WTC11 (cell line): ENCODE results near the gene PXYLP1. TPM values are rescaled to one million over a fixed set of nuclear protein-coding genes. Genes with fewer than 3 reads are reported as not detected.

Source experiments
- ATAC-seq: fragments of 200-7000 bp; cut with Tn5 transposase; 2 replicates; pipeline ENCODE4 v1.10.0; 2021; ENCODE audit warnings: mild to moderate bottlenecking, moderate library complexity
- CTCF ChIA-PET: fragments of 300-600 bp; sonication (Branson Sonifier 250); formaldehyde crosslinking; loops from one replicate; lab custom pipeline; 2021; ENCODE audit warnings: antibody characterized with exemption; lab: Charles Lee
- POLR2A ChIA-PET: fragments of 350-600 bp; sonication (Branson Sonifier 250); formaldehyde crosslinking; loops from one replicate; lab custom pipeline; 2021; ENCODE audit warnings: antibody characterized with exemption; lab: Charles Lee
- DNase-seq: peaks from one replicate; pipeline ENCODE4 v3.0.0; 2021; ENCODE audit warnings: low spot score
- H3K27ac Mint-ChIP-seq: 2 replicates; pipeline ENCODE4 v1.8.0; 2021; ENCODE audit warnings: mixed read lengths
- H3K27me3 Mint-ChIP-seq: 2 replicates; pipeline ENCODE4 v1.8.0; 2021; ENCODE audit warnings: low read depth, mild to moderate bottlenecking, moderate library complexity, mixed read lengths
- H3K36me3 Mint-ChIP-seq: 2 replicates; pipeline ENCODE4 v1.8.0; 2021; ENCODE audit warnings: mixed read lengths
- H3K4me1 Mint-ChIP-seq: 2 replicates; pipeline ENCODE4 v1.8.0; 2022; ENCODE audit warnings: mixed read lengths
- H3K4me3 Mint-ChIP-seq: 2 replicates; pipeline ENCODE4 v1.8.0; 2021; ENCODE audit warnings: mild to moderate bottlenecking, moderate library complexity, mixed read lengths
- H3K9me3 Mint-ChIP-seq: 2 replicates; pipeline ENCODE4 v1.8.0; 2021; ENCODE audit warnings: mixed read lengths
- AR ChIP-seq: fragments of 250-450 bp; sonication (Bioruptor Pico); IDR thresholded peaks from 2 replicates; pipeline ENCODE4 v1.9.0; 2021; ENCODE audit warnings: mild to moderate bottlenecking
- ATF2 ChIP-seq: sonication (generic); formaldehyde crosslinking; IDR thresholded peaks from 2 replicates; pipeline ENCODE4 v1.8.1; 2022; ENCODE audit warnings: low read depth, missing genetic modification reagents, borderline replicate concordance
- CDX4 ChIP-seq: fragments of 250-450 bp; sonication (Bioruptor Pico); IDR thresholded peaks from 2 replicates; pipeline ENCODE4 v1.9.0; 2021; ENCODE audit warnings: moderate library complexity, mild to moderate bottlenecking, inconsistent platforms, borderline replicate concordance
- CREB1 ChIP-seq: sonication (generic); formaldehyde crosslinking; IDR thresholded peaks from 2 replicates; pipeline ENCODE4 v1.8.0; 2023; ENCODE audit warnings: mild to moderate bottlenecking, missing genetic modification reagents
- CREM ChIP-seq: sonication (generic); formaldehyde crosslinking; IDR thresholded peaks from 2 replicates; pipeline ENCODE4 v1.8.1; 2022; ENCODE audit warnings: mild to moderate bottlenecking, missing genetic modification reagents, moderate library complexity
- ESRRA ChIP-seq: sonication (generic); formaldehyde crosslinking; IDR thresholded peaks from 2 replicates; pipeline ENCODE4 v1.8.1; 2022; ENCODE audit warnings: mild to moderate bottlenecking, missing genetic modification reagents, borderline replicate concordance
- FOXK1 ChIP-seq: sonication (generic); formaldehyde crosslinking; IDR thresholded peaks from 2 replicates; pipeline ENCODE4 v1.8.0; 2022; ENCODE audit warnings: mild to moderate bottlenecking, moderate library complexity, missing genetic modification reagents
- FOXP1 ChIP-seq: sonication (generic); formaldehyde crosslinking; IDR thresholded peaks from 2 replicates; pipeline ENCODE4 v1.8.0; 2022; ENCODE audit warnings: missing genetic modification reagents, mild to moderate bottlenecking, moderate library complexity, borderline replicate concordance
- GTF2I ChIP-seq: fragments of 250-450 bp; sonication (Bioruptor Pico); conservative IDR thresholded peaks from 2 replicates; pipeline ENCODE4 v1.4.0; 2021; ENCODE audit warnings: mild to moderate bottlenecking
- HMGA2 ChIP-seq: fragments of 250-450 bp; sonication (Bioruptor Pico); IDR thresholded peaks from 2 replicates; pipeline ENCODE4 v1.4.0; 2021; ENCODE audit warnings: mild to moderate bottlenecking, moderate library complexity
- KAT7 ChIP-seq: sonication (generic); formaldehyde crosslinking; IDR thresholded peaks from 2 replicates; pipeline ENCODE4 v1.8.1; 2023; ENCODE audit warnings: missing genetic modification reagents, mild to moderate bottlenecking, borderline replicate concordance
- MXD4 ChIP-seq: fragments of 250-450 bp; sonication (Bioruptor Pico); IDR thresholded peaks from 2 replicates; pipeline ENCODE4 v1.8.0; 2021; ENCODE audit warnings: mild to moderate bottlenecking, moderate library complexity, borderline replicate concordance
- NR2C2 ChIP-seq: sonication (generic); formaldehyde crosslinking; IDR thresholded peaks from 2 replicates; pipeline ENCODE4 v1.8.0; 2022; ENCODE audit warnings: mild to moderate bottlenecking, missing genetic modification reagents
- NR3C1 ChIP-seq: sonication (generic); formaldehyde crosslinking; conservative IDR thresholded peaks from 2 replicates; pipeline ENCODE4 v1.8.1; 2023; ENCODE audit warnings: low read depth, mild to moderate bottlenecking, missing genetic modification reagents
- TEAD1 ChIP-seq: sonication (generic); formaldehyde crosslinking; IDR thresholded peaks from 2 replicates; pipeline ENCODE4 v1.8.0; 2022; ENCODE audit warnings: mild to moderate bottlenecking, missing genetic modification reagents
- ZNF425 ChIP-seq: fragments of 250-450 bp; sonication (Bioruptor Pico); conservative IDR thresholded peaks from 2 replicates; pipeline ENCODE4 v1.9.0; 2021; ENCODE audit warnings: mild to moderate bottlenecking
- ZNF671 ChIP-seq: fragments of 250-450 bp; sonication (Bioruptor Pico); IDR thresholded peaks from 2 replicates; pipeline ENCODE4 v1.8.0; 2021; ENCODE audit warnings: mild to moderate bottlenecking
- total RNA-seq: library from RNA; stranded (reverse); gene quantifications from 3 replicates; pipeline ENCODE4 v1.2.3, GENCODE V29; 2021
- TF ChIP-seq, protein P1 (sequence below): sonication (generic); formaldehyde crosslinking; IDR thresholded peaks from 2 replicates; pipeline ENCODE4 v1.8.0; 2022; ENCODE audit warnings: mild to moderate bottlenecking, missing genetic modification reagents
- TF ChIP-seq, protein P2 (sequence below): sonication (generic); formaldehyde crosslinking; IDR thresholded peaks from 2 replicates; pipeline ENCODE4 v1.8.1; 2022; ENCODE audit warnings: mild to moderate bottlenecking, moderate library complexity, missing genetic modification reagents
- TF ChIP-seq, protein P3 (sequence below): fragments of 200-600 bp; IDR thresholded peaks from 2 replicates; pipeline ENCODE4 v1.8.0; 2022; ENCODE audit warnings: antibody characterized with exemption
- TF ChIP-seq, protein P4 (sequence below): sonication (generic); formaldehyde crosslinking; IDR thresholded peaks from 2 replicates; pipeline ENCODE4 v1.8.1; 2023; ENCODE audit warnings: mild to moderate bottlenecking, missing genetic modification reagents

PXYLP1 gene
- total RNA-seq, 1 experiment from 2014 or later = 20.1 TPM

- TF ChIP-seq, protein P1, sequence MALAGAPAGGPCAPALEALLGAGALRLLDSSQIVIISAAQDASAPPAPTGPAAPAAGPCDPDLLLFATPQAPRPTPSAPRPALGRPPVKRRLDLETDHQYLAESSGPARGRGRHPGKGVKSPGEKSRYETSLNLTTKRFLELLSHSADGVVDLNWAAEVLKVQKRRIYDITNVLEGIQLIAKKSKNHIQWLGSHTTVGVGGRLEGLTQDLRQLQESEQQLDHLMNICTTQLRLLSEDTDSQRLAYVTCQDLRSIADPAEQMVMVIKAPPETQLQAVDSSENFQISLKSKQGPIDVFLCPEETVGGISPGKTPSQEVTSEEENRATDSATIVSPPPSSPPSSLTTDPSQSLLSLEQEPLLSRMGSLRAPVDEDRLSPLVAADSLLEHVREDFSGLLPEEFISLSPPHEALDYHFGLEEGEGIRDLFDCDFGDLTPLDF (CRISPR knock-in tag) = no peak
- TF ChIP-seq CREB1 (CRISPR knock-in tag) (no peak), ZNF671 (CRISPR knock-in tag) (no peak), HMGA2 (CRISPR knock-in tag) (no peak), AR (CRISPR knock-in tag) (no peak), ZNF425 (no peak), NR3C1 (CRISPR knock-in tag) (no peak), CDX4 (CRISPR knock-in tag) (no peak), MXD4 (CRISPR knock-in tag) (no peak), CREM (no peak), GTF2I (CRISPR knock-in tag) (no peak)
- TF ChIP-seq, protein P2, sequence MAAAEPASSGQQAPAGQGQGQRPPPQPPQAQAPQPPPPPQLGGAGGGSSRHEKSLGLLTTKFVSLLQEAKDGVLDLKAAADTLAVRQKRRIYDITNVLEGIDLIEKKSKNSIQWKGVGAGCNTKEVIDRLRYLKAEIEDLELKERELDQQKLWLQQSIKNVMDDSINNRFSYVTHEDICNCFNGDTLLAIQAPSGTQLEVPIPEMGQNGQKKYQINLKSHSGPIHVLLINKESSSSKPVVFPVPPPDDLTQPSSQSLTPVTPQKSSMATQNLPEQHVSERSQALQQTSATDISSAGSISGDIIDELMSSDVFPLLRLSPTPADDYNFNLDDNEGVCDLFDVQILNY = no peak
- no peak overlapping the region for H3K27ac Mint-ChIP-seq
- no peaks in the 10 kb centered on the region for H3K9me3 Mint-ChIP-seq
- H3K27me3 Mint-ChIP-seq = no peaks in the 10 kb centered on the region
- ATAC-seq (no peak), DNase-seq (no peak)
- no peak overlapping the region for H3K4me3 Mint-ChIP-seq
- ChIA-PET CTCF (interaction anchor here (1.8 kb wide), 1 partner anchor 37 kb away, joined by 7 read pairs; the partner anchor contains the start of gene PXYLP1), POLR2A (no interaction called here)
- H3K4me1 Mint-ChIP-seq = 0 out of 2 replicates have a peak, but pooled peaks cover 4% of the 10 kb centered on the region
- peaks cover 2% of the 10 kb centered on the region; the same call in 1 of the 2 replicates for H3K36me3 Mint-ChIP-seq
Observed at GRCh38 chr3:141268306-141268705, 36.7 kb downstream of the PXYLP1 start.

GRCh38 chr3:141268791-141269190, 37.2 kb downstream of the PXYLP1 start:
- no peak overlapping the region for H3K4me3 Mint-ChIP-seq
- no peak for ATAC-seq
- ChIA-PET POLR2A (no interaction called here), CTCF (interaction anchor here (1.1 to 1.8 kb wide), 2 partner anchors 10 to 37 kb away, joined by 3 to 7 read pairs; partner anchors contain the start of gene PXYLP1)
- H3K4me1 Mint-ChIP-seq = 0 out of 2 replicates have a peak, but pooled peaks cover 4% of the 10 kb centered on the region
- no peaks in the 10 kb centered on the region for H3K27me3 Mint-ChIP-seq
- peaks cover 2% of the 10 kb centered on the region; the same call in 1 of the 2 replicates for H3K36me3 Mint-ChIP-seq
- no peak for DNase-seq
- no peaks in the 10 kb centered on the region for H3K9me3 Mint-ChIP-seq
- no peak overlapping the region for H3K27ac Mint-ChIP-seq
- TF ChIP-seq FOXP1 (no peak), FOXK1 (CRISPR knock-in tag) (no peak), HMGA2 (CRISPR knock-in tag) (no peak), ESRRA (no peak), ATF2 (CRISPR knock-in tag) (no peak), ZNF671 (CRISPR knock-in tag) (no peak), KAT7 (CRISPR knock-in tag) (no peak), TEAD1 (CRISPR knock-in tag) (no peak), NR2C2 (CRISPR knock-in tag) (no peak)
- TF ChIP-seq, protein P3, sequence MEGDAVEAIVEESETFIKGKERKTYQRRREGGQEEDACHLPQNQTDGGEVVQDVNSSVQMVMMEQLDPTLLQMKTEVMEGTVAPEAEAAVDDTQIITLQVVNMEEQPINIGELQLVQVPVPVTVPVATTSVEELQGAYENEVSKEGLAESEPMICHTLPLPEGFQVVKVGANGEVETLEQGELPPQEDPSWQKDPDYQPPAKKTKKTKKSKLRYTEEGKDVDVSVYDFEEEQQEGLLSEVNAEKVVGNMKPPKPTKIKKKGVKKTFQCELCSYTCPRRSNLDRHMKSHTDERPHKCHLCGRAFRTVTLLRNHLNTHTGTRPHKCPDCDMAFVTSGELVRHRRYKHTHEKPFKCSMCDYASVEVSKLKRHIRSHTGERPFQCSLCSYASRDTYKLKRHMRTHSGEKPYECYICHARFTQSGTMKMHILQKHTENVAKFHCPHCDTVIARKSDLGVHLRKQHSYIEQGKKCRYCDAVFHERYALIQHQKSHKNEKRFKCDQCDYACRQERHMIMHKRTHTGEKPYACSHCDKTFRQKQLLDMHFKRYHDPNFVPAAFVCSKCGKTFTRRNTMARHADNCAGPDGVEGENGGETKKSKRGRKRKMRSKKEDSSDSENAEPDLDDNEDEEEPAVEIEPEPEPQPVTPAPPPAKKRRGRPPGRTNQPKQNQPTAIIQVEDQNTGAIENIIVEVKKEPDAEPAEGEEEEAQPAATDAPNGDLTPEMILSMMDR = no peak
- TF ChIP-seq, protein P4, sequence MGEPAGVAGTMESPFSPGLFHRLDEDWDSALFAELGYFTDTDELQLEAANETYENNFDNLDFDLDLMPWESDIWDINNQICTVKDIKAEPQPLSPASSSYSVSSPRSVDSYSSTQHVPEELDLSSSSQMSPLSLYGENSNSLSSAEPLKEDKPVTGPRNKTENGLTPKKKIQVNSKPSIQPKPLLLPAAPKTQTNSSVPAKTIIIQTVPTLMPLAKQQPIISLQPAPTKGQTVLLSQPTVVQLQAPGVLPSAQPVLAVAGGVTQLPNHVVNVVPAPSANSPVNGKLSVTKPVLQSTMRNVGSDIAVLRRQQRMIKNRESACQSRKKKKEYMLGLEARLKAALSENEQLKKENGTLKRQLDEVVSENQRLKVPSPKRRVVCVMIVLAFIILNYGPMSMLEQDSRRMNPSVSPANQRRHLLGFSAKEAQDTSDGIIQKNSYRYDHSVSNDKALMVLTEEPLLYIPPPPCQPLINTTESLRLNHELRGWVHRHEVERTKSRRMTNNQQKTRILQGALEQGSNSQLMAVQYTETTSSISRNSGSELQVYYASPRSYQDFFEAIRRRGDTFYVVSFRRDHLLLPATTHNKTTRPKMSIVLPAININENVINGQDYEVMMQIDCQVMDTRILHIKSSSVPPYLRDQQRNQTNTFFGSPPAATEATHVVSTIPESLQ = no peak
